PC-3 (cell line): Measurements from ENCODE around the gene CABP7. TPM values are rescaled to one million over a fixed set of nuclear protein-coding genes. Genes with fewer than 3 reads are reported as not detected.
A peak's percentile ranks its signal among the peaks of the same experiment; 100 is the strongest.

ENCODE experiments used
- ATAC-seq: fragments of 200-7000 bp; cut with Tn5 transposase; 2 replicates; pipeline ENCODE4 v1.9.1; 2020; ENCODE audit warnings: mild to moderate bottlenecking, moderate library complexity
- BruUV-seq: library from RNA; stranded (reverse); fragments of 400-500 nt; replicated peaks from 2 replicates; lab custom pipeline; 2021; lab: Mats Ljungman, UMichigan
- CTCF ChIA-PET: fragments of 300-600 bp; sonication (Branson Sonifier 250); formaldehyde crosslinking; loops from one replicate; lab custom pipeline; 2022; ENCODE audit warnings: antibody characterized with exemption; lab: Charles Lee
- POLR2A ChIA-PET: fragments of 300-600 bp; sonication (Branson Sonifier 250); formaldehyde crosslinking; loops from one replicate; lab custom pipeline; 2022; ENCODE audit warnings: antibody characterized with exemption; ENCODE audit not compliant: unreplicated experiment; lab: Charles Lee
- DNase-seq: peaks from one replicate; pipeline ENCODE4 v3.0.0-alpha.2; 2015
- H2AFZ ChIP-seq: fragments of 300-600 bp; sonication (generic); 2 replicates; pipeline ENCODE4 v1.6.0; 2016; ENCODE audit warnings: antibody characterized with exemption, low read length
- H3F3A ChIP-seq: fragments of 300-600 bp; sonication (generic); one replicate; pipeline ENCODE4 v1.6.0; 2017; ENCODE audit warnings: antibody characterized with exemption, low read length, control low read depth, mild to moderate bottlenecking; ENCODE audit not compliant: unreplicated experiment
- H3K27ac ChIP-seq: fragments of 300-600 bp; sonication (generic); 2 replicates; pipeline ENCODE4 v1.5.1; 2016; ENCODE audit warnings: mild to moderate bottlenecking, low read length
- H3K27me3 ChIP-seq: fragments of 300-600 bp; sonication (generic); 2 replicates; pipeline ENCODE4 v1.6.1; 2016; ENCODE audit warnings: low read length, mixed read lengths
- H3K36me3 ChIP-seq: fragments of 300-600 bp; sonication (generic); 2 replicates; pipeline ENCODE4 v1.6.1; 2016; ENCODE audit warnings: low read depth, mixed run types, low read length, mixed read lengths
- H3K4me1 ChIP-seq: fragments of 300-600 bp; sonication (generic); 2 replicates; pipeline ENCODE4 v1.5.1; 2016; ENCODE audit warnings: low read length; ENCODE audit not compliant: insufficient read depth
- H3K4me2 ChIP-seq: fragments of 300-600 bp; sonication (generic); 2 replicates; pipeline ENCODE4 v1.6.0; 2016; ENCODE audit warnings: low read length
- H3K4me3 ChIP-seq: fragments of 300-600 bp; sonication (generic); 2 replicates; pipeline ENCODE4 v1.5.1; 2016; ENCODE audit warnings: mild to moderate bottlenecking, low read length, mixed read lengths
- H3K79me2 ChIP-seq: fragments of 300-600 bp; sonication (generic); 2 replicates; pipeline ENCODE4 v1.6.1; 2017; ENCODE audit warnings: low read length, mixed read lengths
- H3K9ac ChIP-seq: fragments of 300-600 bp; sonication (generic); 2 replicates; pipeline ENCODE4 v1.6.0; 2016; ENCODE audit warnings: mild to moderate bottlenecking, low read length
- H3K9me2 ChIP-seq: fragments of 300-600 bp; sonication (generic); replicated peaks from 2 replicates; pipeline ENCODE4 v1.6.1; 2016; ENCODE audit warnings: mixed run types, low read length, mixed read lengths
- H3K9me3 ChIP-seq: fragments of 300-600 bp; sonication (generic); 2 replicates; pipeline ENCODE4 v1.6.1; 2016; ENCODE audit warnings: low read length, mixed read lengths
- H4K20me1 ChIP-seq: fragments of 300-600 bp; sonication (generic); 2 replicates; pipeline ENCODE4 v1.6.1; 2016; ENCODE audit warnings: low read length, mixed read lengths
- EZH2 ChIP-seq: fragments of 300-600 bp; sonication (generic); IDR thresholded peaks from one replicate; pipeline ENCODE4 v1.6.1; 2017; ENCODE audit warnings: antibody characterized with exemption, mild to moderate bottlenecking, low read length; ENCODE audit not compliant: unreplicated experiment
- EZH2phosphoT487 ChIP-seq: fragments of 300-600 bp; sonication (generic); IDR thresholded peaks from 2 replicates; pipeline ENCODE4 v1.6.1; 2018; ENCODE audit warnings: mild to moderate bottlenecking, antibody characterized with exemption, low read length, borderline replicate concordance
- intact Hi-C: fragments of 100-400 bp; cut with micrococcal nuclease; formaldehyde crosslinking; loops from 2 replicates; pipeline ENCODE4 v1.9.0; 2023
- total RNA-seq: library from RNA; depleted of rRNA; stranded (reverse); fragments of >200 nt; gene quantifications from 2 replicates; pipeline ENCODE4 v1.2.3, GENCODE V29; 2014
- TF ChIP-seq, protein P1 (sequence below): fragments of 300-600 bp; sonication (generic); conservative IDR thresholded peaks from 2 replicates; pipeline ENCODE4 v1.5.1; 2017; ENCODE audit warnings: antibody characterized with exemption, low read depth, mild to moderate bottlenecking, low read length

Gene CABP7
- total RNA-seq, 1 experiment from 2014 or later, result 0.87 TPM

DNA sequence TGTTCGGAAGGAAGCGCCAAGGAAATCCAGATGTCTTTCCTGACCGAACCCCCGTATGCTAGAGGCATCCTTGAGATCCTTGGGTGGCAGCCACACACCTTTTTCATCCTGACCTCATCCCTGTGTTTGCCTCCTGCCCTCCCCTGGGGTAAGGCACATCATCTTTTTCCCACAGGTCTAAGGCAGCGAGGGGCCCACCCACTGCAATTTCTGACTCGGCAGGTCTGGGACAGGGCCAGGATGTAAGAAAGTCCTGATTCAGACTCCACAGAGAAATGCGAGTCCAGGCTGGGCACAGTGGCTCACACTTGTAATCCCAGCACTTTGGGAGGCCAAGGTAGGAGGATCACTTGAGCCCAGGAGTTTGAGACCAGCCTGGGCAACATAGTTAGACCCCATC is 36.5 kb downstream of the CABP7 start:
- ChIA-PET POLR2A (no interaction called here), CTCF (no interaction called here)
- TF ChIP-seq EZH2, result no peak
- TF ChIP-seq, protein P1, sequence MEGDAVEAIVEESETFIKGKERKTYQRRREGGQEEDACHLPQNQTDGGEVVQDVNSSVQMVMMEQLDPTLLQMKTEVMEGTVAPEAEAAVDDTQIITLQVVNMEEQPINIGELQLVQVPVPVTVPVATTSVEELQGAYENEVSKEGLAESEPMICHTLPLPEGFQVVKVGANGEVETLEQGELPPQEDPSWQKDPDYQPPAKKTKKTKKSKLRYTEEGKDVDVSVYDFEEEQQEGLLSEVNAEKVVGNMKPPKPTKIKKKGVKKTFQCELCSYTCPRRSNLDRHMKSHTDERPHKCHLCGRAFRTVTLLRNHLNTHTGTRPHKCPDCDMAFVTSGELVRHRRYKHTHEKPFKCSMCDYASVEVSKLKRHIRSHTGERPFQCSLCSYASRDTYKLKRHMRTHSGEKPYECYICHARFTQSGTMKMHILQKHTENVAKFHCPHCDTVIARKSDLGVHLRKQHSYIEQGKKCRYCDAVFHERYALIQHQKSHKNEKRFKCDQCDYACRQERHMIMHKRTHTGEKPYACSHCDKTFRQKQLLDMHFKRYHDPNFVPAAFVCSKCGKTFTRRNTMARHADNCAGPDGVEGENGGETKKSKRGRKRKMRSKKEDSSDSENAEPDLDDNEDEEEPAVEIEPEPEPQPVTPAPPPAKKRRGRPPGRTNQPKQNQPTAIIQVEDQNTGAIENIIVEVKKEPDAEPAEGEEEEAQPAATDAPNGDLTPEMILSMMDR, result no peak
- no peak for TF ChIP-seq EZH2phosphoT487
- Histone ChIP-seq H3K79me2 (no peaks in the 10 kb centered on the region), H2AFZ (no peak overlapping the region), H3K4me2 (no peak overlapping the region), H3K9me3 (no peaks in the 10 kb centered on the region), H3K27ac (no peak overlapping the region), H3K36me3 (no peaks in the 10 kb centered on the region), H3F3A (no peaks in the 10 kb centered on the region), H3K9me2 (no peaks in the 10 kb centered on the region), H3K4me1 (no peaks in the 10 kb centered on the region), H3K9ac (no peak overlapping the region), H3K27me3 (no peaks in the 10 kb centered on the region), H4K20me1 (no peaks in the 10 kb centered on the region), H3K4me3 (no peak overlapping the region)
- intact Hi-C loops, result no loop called here
- no TSS peak for BruUV-seq
- DNase-seq, result peak; percentile 47
- peak; percentile 42 for ATAC-seq

- BruUV-seq, result no TSS peak
- H3K4me3 ChIP-seq, result no peak overlapping the region
- H4K20me1 ChIP-seq, result no peaks in the 10 kb centered on the region
- intact Hi-C loops, result no loop called here
- H3K27me3 ChIP-seq, result no peaks in the 10 kb centered on the region
- no peak for ATAC-seq
- no peak for DNase-seq
- H3K79me2 ChIP-seq, result no peaks in the 10 kb centered on the region
- ChIA-PET POLR2A (no interaction called here), CTCF (no interaction called here)
- H3K9me2 ChIP-seq, result no peaks in the 10 kb centered on the region
- H2AFZ ChIP-seq, result no peak overlapping the region
- H3K36me3 ChIP-seq, result no peaks in the 10 kb centered on the region
- no peaks in the 10 kb centered on the region for H3K4me1 ChIP-seq
- no peak overlapping the region for H3K27ac ChIP-seq
- TF ChIP-seq EZH2 (no peak), EZH2phosphoT487 (no peak)
- TF ChIP-seq, protein P1, result no peak
- H3K9me3 ChIP-seq, result no peaks in the 10 kb centered on the region
- no peaks in the 10 kb centered on the region for H3F3A ChIP-seq
- no peak overlapping the region for H3K9ac ChIP-seq
- no peak overlapping the region for H3K4me2 ChIP-seq
Measured at GRCh38 chr22:29757096-29757495, 37.3 kb downstream of the CABP7 start.

DNA sequence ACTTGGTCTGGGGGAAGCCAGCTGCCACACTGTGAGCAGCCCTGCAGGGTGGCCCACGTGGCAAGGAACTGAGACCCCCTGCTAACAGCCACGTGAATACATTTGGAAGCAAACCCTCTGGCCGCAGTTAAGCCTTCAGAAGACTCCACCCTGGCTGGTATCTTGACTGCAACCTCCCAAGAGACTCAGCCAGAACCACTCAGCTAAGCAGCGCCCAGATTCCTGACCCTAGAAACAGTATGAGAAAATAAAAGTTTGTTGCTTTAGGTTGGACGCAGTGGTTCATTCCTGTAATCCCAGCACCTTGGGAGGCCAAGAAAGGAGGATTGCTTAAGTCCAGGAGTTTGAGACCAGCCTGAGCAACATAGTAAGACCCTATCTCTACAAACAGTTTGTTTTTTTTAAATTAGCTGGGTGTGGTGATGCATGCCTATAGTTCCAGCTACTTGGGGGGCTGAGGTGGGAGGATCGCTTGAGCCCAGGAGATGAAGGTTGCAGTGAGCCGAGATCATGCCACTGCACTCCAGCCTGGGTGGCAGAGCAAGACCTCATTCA is 38.3 kb downstream of the CABP7 start:
- Histone ChIP-seq H3K9me3 (no peaks in the 10 kb centered on the region), H4K20me1 (no peaks in the 10 kb centered on the region), H3K27ac (no peak overlapping the region), H3K79me2 (no peaks in the 10 kb centered on the region), H3K9me2 (no peaks in the 10 kb centered on the region), H2AFZ (no peak overlapping the region), H3K27me3 (no peaks in the 10 kb centered on the region), H3K36me3 (no peaks in the 10 kb centered on the region), H3K4me3 (no peak overlapping the region), H3F3A (peaks cover 4% of the 10 kb centered on the region), H3K4me2 (no peak overlapping the region), H3K9ac (no peak overlapping the region), H3K4me1 (no peaks in the 10 kb centered on the region)
- intact Hi-C loops, result no loop called here
- TF ChIP-seq, protein P1, result no peak
- TF ChIP-seq EZH2phosphoT487 (no peak), EZH2 (no peak)
- no TSS peak for BruUV-seq
- CTCF ChIA-PET, result no interaction called here
- POLR2A ChIA-PET, result no interaction called here
- no peak for DNase-seq
- no peak for ATAC-seq
